Gastroesophageal sphincter (tissue), 3 donors: ENCODE data around the gene DENND6A.

ENCODE experiments used
- POLR2A ChIP-seq, 2 donors: fragments of 450-650 bp; IDR thresholded peaks; one replicate each; pipeline ENCODE4 v1.6.1; 2017; ENCODE audit warnings: antibody characterized with exemption in 2 of 2, mild to moderate bottlenecking in 2 of 2, moderate library complexity in 1 of 2
- TF ChIP-seq, protein P1 (sequence below), 4 experiments: fragments of 200-600 bp in 2 of 4; fragments of 450-650 bp in 2 of 4; sonication (generic) in 1 of 4; IDR thresholded peaks; one replicate each; pipeline ENCODE4 v1.5.1; 2017 to 2019; ENCODE audit warnings: antibody characterized with exemption in 4 of 4, mild to moderate bottlenecking in 2 of 4, moderate library complexity in 2 of 4

DNA sequence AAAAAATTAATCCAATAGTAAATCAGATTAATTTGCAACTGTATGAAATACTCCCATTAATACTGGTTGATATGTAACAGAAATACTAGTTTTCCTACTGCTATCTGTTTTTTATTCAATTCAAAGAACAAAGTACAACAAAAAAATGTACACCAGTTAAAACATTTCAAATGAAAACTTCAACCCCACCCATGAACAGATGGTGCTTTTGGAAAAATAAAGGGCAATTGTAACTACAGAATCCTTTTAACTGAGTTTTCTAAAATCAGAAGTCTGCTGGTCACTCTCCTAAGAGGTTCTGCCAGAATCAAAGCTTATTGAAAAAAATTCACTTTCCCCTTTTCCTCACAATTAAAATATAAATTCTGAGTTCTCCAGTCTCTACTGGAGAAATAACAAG, 34.3 kb downstream of the DENND6A start:
- no peak for TF ChIP-seq POLR2A (IDR thresholded peaks at IDR 0.05)
- TF ChIP-seq, protein P1, sequence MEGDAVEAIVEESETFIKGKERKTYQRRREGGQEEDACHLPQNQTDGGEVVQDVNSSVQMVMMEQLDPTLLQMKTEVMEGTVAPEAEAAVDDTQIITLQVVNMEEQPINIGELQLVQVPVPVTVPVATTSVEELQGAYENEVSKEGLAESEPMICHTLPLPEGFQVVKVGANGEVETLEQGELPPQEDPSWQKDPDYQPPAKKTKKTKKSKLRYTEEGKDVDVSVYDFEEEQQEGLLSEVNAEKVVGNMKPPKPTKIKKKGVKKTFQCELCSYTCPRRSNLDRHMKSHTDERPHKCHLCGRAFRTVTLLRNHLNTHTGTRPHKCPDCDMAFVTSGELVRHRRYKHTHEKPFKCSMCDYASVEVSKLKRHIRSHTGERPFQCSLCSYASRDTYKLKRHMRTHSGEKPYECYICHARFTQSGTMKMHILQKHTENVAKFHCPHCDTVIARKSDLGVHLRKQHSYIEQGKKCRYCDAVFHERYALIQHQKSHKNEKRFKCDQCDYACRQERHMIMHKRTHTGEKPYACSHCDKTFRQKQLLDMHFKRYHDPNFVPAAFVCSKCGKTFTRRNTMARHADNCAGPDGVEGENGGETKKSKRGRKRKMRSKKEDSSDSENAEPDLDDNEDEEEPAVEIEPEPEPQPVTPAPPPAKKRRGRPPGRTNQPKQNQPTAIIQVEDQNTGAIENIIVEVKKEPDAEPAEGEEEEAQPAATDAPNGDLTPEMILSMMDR (IDR thresholded peaks at IDR 0.05): no peak
